Loucy (cell line): ENCODE results near the gene ZDHHC16.

ENCODE experiments used
- EZH2phosphoT487 ChIP-seq: fragments of 200-600 bp; IDR thresholded peaks from 2 replicates; pipeline ENCODE4 v1.6.1; 2018; ENCODE audit warnings: antibody characterized with exemption, mild to moderate bottlenecking, moderate library complexity, borderline replicate concordance
- TF ChIP-seq, protein P1 (sequence below): fragments of 200-600 bp; sonication (generic); conservative IDR thresholded peaks from 2 replicates; pipeline ENCODE4 v1.5.1; 2014; ENCODE audit warnings: mild to moderate bottlenecking, antibody characterized with exemption, low read length

DNA sequence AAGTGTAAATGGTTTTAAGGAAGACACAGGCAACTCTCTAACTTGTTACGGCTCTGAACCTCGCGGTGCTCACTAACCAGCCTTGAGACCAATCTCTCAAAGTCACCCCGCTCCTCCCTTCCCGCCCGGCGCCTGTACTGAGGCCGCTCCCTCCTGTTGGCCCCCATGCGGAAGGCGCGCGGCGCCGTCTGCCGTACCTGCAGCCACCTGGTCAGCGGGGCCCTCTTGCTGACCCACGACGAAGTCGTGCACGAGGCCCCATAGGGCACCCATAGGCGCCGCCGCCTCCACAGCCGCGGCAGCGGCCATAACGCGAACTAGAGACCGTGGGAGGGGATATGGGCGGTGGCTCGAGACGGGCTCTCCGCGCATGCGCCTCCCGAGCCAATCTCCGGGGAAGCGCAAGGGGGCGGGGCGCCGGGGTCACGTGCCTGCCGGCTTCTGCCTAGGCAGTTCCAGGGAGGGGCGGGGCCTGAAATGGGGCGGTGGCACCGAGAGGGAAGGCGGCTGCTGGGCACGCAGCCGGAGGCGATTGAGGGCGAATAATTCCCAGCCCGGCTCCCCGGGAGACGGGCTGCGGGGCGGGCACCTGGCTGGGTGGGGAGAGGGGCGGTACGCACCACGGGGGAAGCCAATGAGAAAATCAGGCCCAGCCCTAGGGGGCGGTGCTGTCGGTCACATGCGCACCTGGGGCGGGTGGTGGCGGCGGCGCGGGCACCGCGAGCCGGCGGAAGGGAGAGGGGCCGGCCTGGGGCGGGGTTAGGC is 52.3 kb downstream of the ZDHHC16 start, which contains the start of gene MMS19:
- TF ChIP-seq, protein P1, sequence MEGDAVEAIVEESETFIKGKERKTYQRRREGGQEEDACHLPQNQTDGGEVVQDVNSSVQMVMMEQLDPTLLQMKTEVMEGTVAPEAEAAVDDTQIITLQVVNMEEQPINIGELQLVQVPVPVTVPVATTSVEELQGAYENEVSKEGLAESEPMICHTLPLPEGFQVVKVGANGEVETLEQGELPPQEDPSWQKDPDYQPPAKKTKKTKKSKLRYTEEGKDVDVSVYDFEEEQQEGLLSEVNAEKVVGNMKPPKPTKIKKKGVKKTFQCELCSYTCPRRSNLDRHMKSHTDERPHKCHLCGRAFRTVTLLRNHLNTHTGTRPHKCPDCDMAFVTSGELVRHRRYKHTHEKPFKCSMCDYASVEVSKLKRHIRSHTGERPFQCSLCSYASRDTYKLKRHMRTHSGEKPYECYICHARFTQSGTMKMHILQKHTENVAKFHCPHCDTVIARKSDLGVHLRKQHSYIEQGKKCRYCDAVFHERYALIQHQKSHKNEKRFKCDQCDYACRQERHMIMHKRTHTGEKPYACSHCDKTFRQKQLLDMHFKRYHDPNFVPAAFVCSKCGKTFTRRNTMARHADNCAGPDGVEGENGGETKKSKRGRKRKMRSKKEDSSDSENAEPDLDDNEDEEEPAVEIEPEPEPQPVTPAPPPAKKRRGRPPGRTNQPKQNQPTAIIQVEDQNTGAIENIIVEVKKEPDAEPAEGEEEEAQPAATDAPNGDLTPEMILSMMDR = no peak
- TF ChIP-seq EZH2phosphoT487 = no peak
